Measurements from ENCODE around the gene NDUFAF5.

Gene NDUFAF5

DNA sequence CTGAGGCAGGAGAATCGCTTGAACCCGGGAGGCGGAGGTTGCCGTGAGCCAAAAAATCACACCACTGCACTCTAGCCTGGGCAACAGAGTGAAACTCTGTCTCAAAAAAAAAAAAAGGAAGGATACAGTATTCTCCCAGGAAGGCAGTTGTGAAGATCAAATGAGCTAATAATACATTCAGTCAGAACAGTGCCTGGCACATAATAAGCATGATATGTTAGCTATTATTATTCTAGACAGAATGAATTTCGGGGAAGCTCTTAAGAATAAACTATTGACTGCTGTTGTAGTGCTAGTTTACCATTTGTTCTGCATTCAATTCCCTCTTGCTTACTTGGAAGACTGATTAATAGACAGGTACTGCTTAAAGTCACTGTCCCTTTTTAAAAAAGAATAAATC is 40.6 kb downstream of the NDUFAF5 start:
- peaks cover 0 to under 1% of the 10 kb centered on the region in 2 donors for H3K4me1 ChIP-seq (ENCODE audit: control insufficient read depth in 1 of 2, insufficient read depth in 2 of 2, low read length in 2 of 2)
- H3K4me3 ChIP-seq (ENCODE audit: low read depth in 1 of 2, low read length in 2 of 2) = no peak overlapping the region
- no peaks in the 10 kb centered on the region for H3K9me3 ChIP-seq (ENCODE audit: control insufficient read depth in 1 of 2, low read length in 2 of 2)
- no peaks in the 10 kb centered on the region for H3K27me3 ChIP-seq (ENCODE audit: low read depth, low read length)
- H3K27ac ChIP-seq (ENCODE audit: low read length) = no peak overlapping the region
- H3K36me3 ChIP-seq (ENCODE audit: control insufficient read depth in 1 of 2, insufficient read depth in 2 of 2, low read length in 2 of 2) = no peaks in the 10 kb centered on the region

DNA sequence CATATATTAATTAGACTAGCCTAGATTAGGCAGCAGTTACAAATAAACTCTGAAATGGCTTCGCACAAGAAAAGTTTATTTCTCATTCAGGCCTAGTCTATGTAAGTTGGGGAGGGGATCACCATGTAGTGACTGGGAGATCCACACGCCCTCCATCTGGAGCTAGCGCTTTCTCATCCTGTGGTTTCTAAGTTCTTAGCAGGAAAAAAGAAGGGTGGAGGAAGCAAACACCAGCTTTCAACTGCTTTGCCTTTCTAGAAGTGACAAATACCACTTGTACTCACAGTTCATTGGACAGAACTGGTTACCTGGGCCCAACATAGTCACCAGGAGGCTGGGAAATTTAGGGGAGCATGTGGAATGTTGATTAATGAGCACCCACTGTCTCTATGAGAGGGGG is 46.6 kb downstream of the NDUFAF5 start:
- no peak overlapping the region for H3K4me3 ChIP-seq (ENCODE audit: low read depth in 1 of 2, low read length in 2 of 2)
- no peaks in the 10 kb centered on the region for H3K27me3 ChIP-seq (ENCODE audit: low read depth, low read length)
- no peak overlapping the region for H3K27ac ChIP-seq (ENCODE audit: low read length)
- no peaks in the 10 kb centered on the region for H3K36me3 ChIP-seq (ENCODE audit: control insufficient read depth in 1 of 2, insufficient read depth in 2 of 2, low read length in 2 of 2)
- H3K9me3 ChIP-seq (ENCODE audit: control insufficient read depth in 1 of 2, low read length in 2 of 2) = no peaks in the 10 kb centered on the region
- no peaks in the 10 kb centered on the region for H3K4me1 ChIP-seq (ENCODE audit: control insufficient read depth in 1 of 2, insufficient read depth in 2 of 2, low read length in 2 of 2)

DNA sequence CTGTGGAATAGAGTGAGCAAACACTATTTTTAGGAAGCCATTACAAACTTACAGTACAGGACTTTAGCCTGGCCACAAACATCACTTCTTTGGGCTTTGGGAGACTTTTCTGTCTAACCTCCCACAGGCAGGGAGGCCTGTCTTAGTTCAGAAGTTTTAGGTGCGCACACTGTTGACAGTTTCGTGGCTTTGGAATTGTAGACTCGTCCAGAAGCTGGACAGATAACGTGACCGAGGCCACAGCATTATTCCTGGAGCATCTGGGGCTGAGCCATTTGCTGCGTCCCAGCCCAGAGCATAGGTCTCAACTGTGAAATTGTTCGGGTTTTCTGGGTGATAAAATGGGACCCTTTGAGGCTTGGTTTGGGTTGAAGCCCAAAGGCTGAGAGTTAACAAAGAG is 53.8 kb downstream of the NDUFAF5 start:
- no peaks in the 10 kb centered on the region for H3K27me3 ChIP-seq (ENCODE audit: low read depth, low read length)
- H3K27ac ChIP-seq (ENCODE audit: low read length) = no peak overlapping the region
- H3K9me3 ChIP-seq (ENCODE audit: control insufficient read depth in 1 of 2, low read length in 2 of 2) = no peaks in the 10 kb centered on the region
- H3K36me3 ChIP-seq (ENCODE audit: control insufficient read depth in 1 of 2, insufficient read depth in 2 of 2, low read length in 2 of 2) = no peaks in the 10 kb centered on the region
- H3K4me1 ChIP-seq (ENCODE audit: control insufficient read depth in 1 of 2, insufficient read depth in 2 of 2, low read length in 2 of 2) = peaks cover 0 to 10% of the 10 kb centered on the region in 2 donors
- no peak overlapping the region for H3K4me3 ChIP-seq (ENCODE audit: low read depth in 1 of 2, low read length in 2 of 2)

DNA sequence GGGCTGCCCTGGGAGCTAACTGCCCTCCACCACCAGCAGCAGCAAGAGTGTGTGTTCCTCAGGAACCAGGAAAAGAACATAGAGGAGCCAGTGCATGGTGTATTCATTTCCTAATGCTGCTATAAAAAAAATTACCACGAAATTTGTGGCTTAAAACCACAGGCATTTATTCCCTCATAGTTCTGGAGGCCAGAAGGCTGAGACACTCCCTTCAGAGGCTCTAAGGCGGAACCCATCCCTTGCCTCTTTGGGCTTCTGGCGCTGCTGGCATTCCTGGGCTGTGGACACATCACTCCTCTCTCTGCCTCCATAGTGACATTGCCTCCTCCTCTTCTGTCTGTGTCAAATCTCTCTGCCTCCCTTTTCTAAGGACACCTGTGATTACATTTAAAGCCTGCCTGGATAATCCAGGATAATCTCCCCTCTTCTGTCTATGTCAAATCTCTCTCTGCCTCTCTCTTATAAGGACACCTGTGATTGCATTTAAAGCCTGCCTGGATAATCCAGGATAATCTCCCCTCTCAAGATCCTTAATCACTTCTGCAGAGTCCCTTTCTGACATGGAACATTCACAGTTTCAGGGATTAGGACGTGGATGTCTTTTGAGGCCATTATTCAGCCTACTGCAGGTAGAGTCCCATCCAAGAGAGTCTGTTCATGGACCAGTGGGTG is 54.7 kb downstream of the NDUFAF5 start:
- Histone ChIP-seq H3K9me3 (ENCODE audit: control insufficient read depth in 1 of 2, low read length in 2 of 2) (no peaks in the 10 kb centered on the region), H3K36me3 (ENCODE audit: control insufficient read depth in 1 of 2, insufficient read depth in 2 of 2, low read length in 2 of 2) (no peaks in the 10 kb centered on the region), H3K27me3 (ENCODE audit: low read depth, low read length) (no peaks in the 10 kb centered on the region), H3K4me1 (ENCODE audit: control insufficient read depth in 1 of 2, insufficient read depth in 2 of 2, low read length in 2 of 2) (peaks cover 0 to 17% of the 10 kb centered on the region in 2 donors), H3K27ac (ENCODE audit: low read length) (no peak overlapping the region), H3K4me3 (ENCODE audit: low read depth in 1 of 2, low read length in 2 of 2) (no peak overlapping the region)

DNA sequence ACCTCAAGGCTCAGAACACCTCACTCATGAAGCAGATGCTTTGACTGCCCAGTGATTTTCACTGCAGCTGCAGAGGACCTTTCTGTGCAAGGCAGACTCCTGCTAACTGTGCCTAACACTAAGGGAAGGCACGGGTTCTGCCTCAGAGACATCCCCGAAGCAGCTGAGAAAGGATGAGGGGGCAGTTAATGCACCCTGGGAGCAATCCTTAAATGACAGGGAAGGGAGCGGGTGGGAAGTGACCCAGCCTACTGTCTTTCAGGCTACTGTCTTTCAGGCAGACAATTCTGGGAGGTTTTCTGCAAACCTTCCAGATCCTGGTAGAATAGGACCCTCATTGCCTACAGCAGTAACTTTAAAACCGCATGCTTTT is 55.3 kb downstream of the NDUFAF5 start:
- H3K27ac ChIP-seq (ENCODE audit: low read length) = no peak overlapping the region
- H3K36me3 ChIP-seq (ENCODE audit: control insufficient read depth in 1 of 2, insufficient read depth in 2 of 2, low read length in 2 of 2) = no peaks in the 10 kb centered on the region
- H3K4me3 ChIP-seq (ENCODE audit: low read depth in 1 of 2, low read length in 2 of 2) = no peak overlapping the region

DNA sequence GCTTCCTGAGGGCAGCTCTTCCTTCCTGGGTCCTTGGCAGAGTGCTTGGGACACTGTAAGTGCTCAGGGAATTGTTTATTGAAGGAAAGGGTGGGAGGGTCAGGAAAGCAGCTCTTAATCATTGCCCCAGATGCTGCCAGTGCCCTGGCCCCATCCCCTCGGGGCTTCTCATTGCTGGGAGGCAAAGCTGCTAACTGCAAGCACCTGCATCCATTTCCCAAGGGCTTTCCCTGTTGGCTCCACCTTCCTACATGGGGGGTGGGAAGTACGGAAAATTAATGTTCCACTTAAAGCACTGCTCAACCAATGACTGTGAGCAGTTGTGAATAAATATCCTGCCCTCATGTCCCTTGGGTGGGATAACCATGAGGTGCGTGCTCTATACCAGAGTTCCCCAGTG is 56.4 kb downstream of the NDUFAF5 start:
- H3K9me3 ChIP-seq (ENCODE audit: control insufficient read depth in 1 of 2, low read length in 2 of 2) = no peaks in the 10 kb centered on the region

More for the DNA sequence above, 55.3 kb downstream of the NDUFAF5 start:
- Histone ChIP-seq H3K4me1 (ENCODE audit: control insufficient read depth in 1 of 2, insufficient read depth in 2 of 2, low read length in 2 of 2) (peaks cover 0 to 20% of the 10 kb centered on the region in 2 donors), H3K27me3 (ENCODE audit: low read depth, low read length) (no peaks in the 10 kb centered on the region), H3K9me3 (ENCODE audit: control insufficient read depth in 1 of 2, low read length in 2 of 2) (no peaks in the 10 kb centered on the region)

DNA sequence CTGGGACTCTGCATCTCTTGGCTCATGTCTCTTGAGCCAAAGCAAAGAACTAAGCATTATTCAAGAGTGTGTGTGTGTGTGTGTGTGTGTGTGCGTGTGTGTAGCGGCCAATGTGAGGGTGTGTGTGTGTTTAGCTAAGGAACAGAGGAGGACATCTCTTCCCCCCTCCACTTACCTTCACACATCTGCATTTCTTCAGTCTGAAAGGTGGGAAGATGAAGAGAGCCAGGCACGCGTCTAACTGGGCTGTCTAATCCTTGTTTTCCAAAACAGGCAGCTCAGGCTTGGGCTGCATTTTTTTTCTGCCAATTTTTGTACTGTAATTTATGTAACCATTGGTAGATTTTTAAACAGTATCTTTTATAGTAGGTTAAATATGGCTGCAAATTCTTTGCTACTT is 59.5 kb downstream of the NDUFAF5 start:
- Histone ChIP-seq H3K36me3 (ENCODE audit: control insufficient read depth in 1 of 2, insufficient read depth in 2 of 2, low read length in 2 of 2) (no peaks in the 10 kb centered on the region), H3K27ac (ENCODE audit: low read length) (no peak overlapping the region), H3K9me3 (ENCODE audit: control insufficient read depth in 1 of 2, low read length in 2 of 2) (no peaks in the 10 kb centered on the region), H3K4me1 (ENCODE audit: control insufficient read depth in 1 of 2, insufficient read depth in 2 of 2, low read length in 2 of 2) (peaks cover 0 to 10% of the 10 kb centered on the region in 2 donors), H3K27me3 (ENCODE audit: low read depth, low read length) (no peaks in the 10 kb centered on the region), H3K4me3 (ENCODE audit: low read depth in 1 of 2, low read length in 2 of 2) (no peak overlapping the region)

More for the DNA sequence above, 56.4 kb downstream of the NDUFAF5 start:
- peaks cover 0 to 20% of the 10 kb centered on the region in 2 donors for H3K4me1 ChIP-seq (ENCODE audit: control insufficient read depth in 1 of 2, insufficient read depth in 2 of 2, low read length in 2 of 2)
- H3K36me3 ChIP-seq (ENCODE audit: control insufficient read depth in 1 of 2, insufficient read depth in 2 of 2, low read length in 2 of 2) = no peaks in the 10 kb centered on the region
- H3K27me3 ChIP-seq (ENCODE audit: low read depth, low read length) = no peaks in the 10 kb centered on the region
- no peak overlapping the region for H3K27ac ChIP-seq (ENCODE audit: low read length)
- no peak overlapping the region for H3K4me3 ChIP-seq (ENCODE audit: low read depth in 1 of 2, low read length in 2 of 2)

DNA sequence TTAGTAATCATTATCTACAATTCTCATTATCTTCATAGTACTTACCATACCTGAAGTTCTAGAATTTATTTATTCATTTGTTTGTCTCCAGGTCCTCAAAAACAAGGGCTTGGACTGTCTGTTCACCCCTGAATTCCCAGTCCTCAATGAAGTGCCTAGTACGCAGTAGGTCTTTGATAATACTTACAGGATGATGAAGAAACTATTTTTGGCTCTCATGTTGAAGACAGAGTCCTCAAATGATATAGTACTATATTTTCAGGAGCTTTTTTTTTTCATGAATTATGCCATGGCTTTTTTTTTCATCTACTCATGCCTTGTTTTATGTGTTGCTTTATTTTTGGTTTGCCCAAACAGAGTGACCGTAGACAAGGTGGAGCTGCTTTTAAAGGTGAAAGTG is 66.5 kb downstream of the NDUFAF5 start:
- Histone ChIP-seq H3K4me3 (ENCODE audit: low read depth in 1 of 2, low read length in 2 of 2) (no peak overlapping the region), H3K27ac (ENCODE audit: low read length) (no peak overlapping the region), H3K4me1 (ENCODE audit: control insufficient read depth in 1 of 2, insufficient read depth in 2 of 2, low read length in 2 of 2) (peaks cover 0 to 10% of the 10 kb centered on the region in 2 donors), H3K27me3 (ENCODE audit: low read depth, low read length) (no peaks in the 10 kb centered on the region), H3K36me3 (ENCODE audit: control insufficient read depth in 1 of 2, insufficient read depth in 2 of 2, low read length in 2 of 2) (no peaks in the 10 kb centered on the region), H3K9me3 (ENCODE audit: control insufficient read depth in 1 of 2, low read length in 2 of 2) (no peaks in the 10 kb centered on the region)

DNA sequence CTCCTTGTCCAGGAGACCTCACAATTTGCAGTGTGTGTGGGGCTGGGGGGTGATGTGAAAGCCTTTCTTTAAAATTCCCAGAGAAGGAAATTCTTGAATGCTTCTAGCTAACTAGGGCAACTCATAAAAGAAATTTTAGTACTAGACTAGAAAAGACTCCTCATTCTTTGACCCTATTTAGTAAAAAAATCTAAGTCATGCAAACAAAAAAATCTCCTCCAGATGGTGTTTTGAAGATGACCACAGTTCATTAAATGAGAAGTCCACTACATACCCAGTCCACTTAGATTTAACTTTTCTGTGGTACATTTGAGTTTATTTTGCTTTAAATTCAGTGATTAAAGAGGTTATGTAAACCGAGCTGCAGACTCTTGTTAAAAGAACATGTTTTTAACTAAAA is 67.5 kb downstream of the NDUFAF5 start:
- no peak overlapping the region for H3K4me3 ChIP-seq (ENCODE audit: low read depth in 1 of 2, low read length in 2 of 2)
- no peaks in the 10 kb centered on the region for H3K36me3 ChIP-seq (ENCODE audit: control insufficient read depth in 1 of 2, insufficient read depth in 2 of 2, low read length in 2 of 2)
- H3K27me3 ChIP-seq (ENCODE audit: low read depth, low read length) = no peaks in the 10 kb centered on the region
- H3K9me3 ChIP-seq (ENCODE audit: control insufficient read depth in 1 of 2, low read length in 2 of 2) = no peaks in the 10 kb centered on the region
- peaks cover 0 to 10% of the 10 kb centered on the region in 2 donors for H3K4me1 ChIP-seq (ENCODE audit: control insufficient read depth in 1 of 2, insufficient read depth in 2 of 2, low read length in 2 of 2)
- no peak overlapping the region for H3K27ac ChIP-seq (ENCODE audit: low read length)

DNA sequence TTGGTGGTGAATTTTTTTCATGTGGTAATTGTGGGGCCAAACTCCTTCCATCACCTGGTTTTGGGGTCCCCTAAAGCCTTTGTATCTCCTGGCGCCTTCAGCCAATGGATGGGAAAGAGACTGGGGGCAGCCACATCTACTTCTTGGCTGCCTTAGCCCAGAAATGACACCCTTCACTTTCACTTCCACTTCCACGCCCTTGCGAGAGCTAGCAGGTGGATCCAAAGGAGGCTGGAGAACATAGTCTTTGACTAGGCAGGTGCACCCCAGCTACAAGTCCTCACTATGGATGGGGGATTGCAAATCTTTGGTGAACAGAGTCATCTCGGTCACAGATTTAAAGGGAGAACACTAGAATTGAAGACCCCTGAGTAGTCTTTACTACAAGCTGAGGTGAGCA is 70.8 kb downstream of the NDUFAF5 start:
- H3K36me3 ChIP-seq (ENCODE audit: control insufficient read depth in 1 of 2, insufficient read depth in 2 of 2, low read length in 2 of 2) = no peaks in the 10 kb centered on the region
- H3K27ac ChIP-seq (ENCODE audit: low read length) = no peak overlapping the region
- peaks cover 0 to 10% of the 10 kb centered on the region in 2 donors for H3K4me1 ChIP-seq (ENCODE audit: control insufficient read depth in 1 of 2, insufficient read depth in 2 of 2, low read length in 2 of 2)
- no peaks in the 10 kb centered on the region for H3K9me3 ChIP-seq (ENCODE audit: control insufficient read depth in 1 of 2, low read length in 2 of 2)
- H3K4me3 ChIP-seq (ENCODE audit: low read depth in 1 of 2, low read length in 2 of 2) = no peak overlapping the region
- H3K27me3 ChIP-seq (ENCODE audit: low read depth, low read length) = no peaks in the 10 kb centered on the region

DNA sequence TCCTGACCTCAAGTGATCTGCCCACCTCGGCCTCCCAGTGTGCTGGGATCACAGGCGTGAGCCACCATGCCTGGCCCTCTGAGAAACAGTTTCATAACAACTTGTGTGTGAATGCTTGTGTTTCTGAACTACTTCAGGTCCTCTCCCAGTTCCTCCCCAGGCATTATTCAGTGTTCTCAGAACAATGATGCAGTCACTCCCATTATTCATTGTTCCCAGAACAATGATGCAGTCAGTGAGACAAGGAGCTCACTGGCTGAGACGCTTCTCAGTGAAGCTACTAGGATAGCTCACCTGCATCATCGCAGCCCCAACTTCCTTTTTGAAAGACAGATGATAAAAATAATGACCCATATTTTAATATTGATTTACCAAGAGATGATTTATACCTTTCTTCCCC is 71.5 kb downstream of the NDUFAF5 start:
- Histone ChIP-seq H3K4me3 (ENCODE audit: low read depth in 1 of 2, low read length in 2 of 2) (no peak overlapping the region), H3K9me3 (ENCODE audit: control insufficient read depth in 1 of 2, low read length in 2 of 2) (no peaks in the 10 kb centered on the region), H3K27me3 (ENCODE audit: low read depth, low read length) (no peaks in the 10 kb centered on the region), H3K27ac (ENCODE audit: low read length) (no peak overlapping the region), H3K36me3 (ENCODE audit: control insufficient read depth in 1 of 2, insufficient read depth in 2 of 2, low read length in 2 of 2) (no peaks in the 10 kb centered on the region), H3K4me1 (ENCODE audit: control insufficient read depth in 1 of 2, insufficient read depth in 2 of 2, low read length in 2 of 2) (peaks cover 0 to 10% of the 10 kb centered on the region in 2 donors)

DNA sequence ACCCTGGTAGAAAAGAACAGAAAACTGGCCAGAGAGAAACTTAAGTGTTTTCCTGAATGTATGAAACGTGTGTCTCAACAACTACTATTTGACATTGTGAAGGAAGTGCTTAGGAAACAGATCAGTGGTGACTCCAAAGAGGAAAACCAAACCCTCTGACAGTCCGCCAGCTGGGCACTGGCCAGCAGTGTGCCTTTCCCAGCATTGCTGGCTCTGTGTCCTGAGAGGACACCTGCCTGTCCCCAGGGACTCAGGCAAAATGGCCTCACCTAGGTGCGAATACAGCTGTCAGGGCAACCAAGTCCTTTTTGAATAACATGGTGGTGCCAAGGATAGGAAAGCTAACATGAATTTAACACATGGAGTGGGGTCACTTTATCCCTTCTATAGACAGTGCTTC is 72.5 kb downstream of the NDUFAF5 start:
- Histone ChIP-seq H3K9me3 (ENCODE audit: control insufficient read depth in 1 of 2, low read length in 2 of 2) (no peaks in the 10 kb centered on the region), H3K27me3 (ENCODE audit: low read depth, low read length) (no peaks in the 10 kb centered on the region), H3K4me3 (ENCODE audit: low read depth in 1 of 2, low read length in 2 of 2) (no peak overlapping the region), H3K27ac (ENCODE audit: low read length) (no peak overlapping the region), H3K4me1 (ENCODE audit: control insufficient read depth in 1 of 2, insufficient read depth in 2 of 2, low read length in 2 of 2) (peaks cover 0 to 2% of the 10 kb centered on the region in 2 donors), H3K36me3 (ENCODE audit: control insufficient read depth in 1 of 2, insufficient read depth in 2 of 2, low read length in 2 of 2) (no peaks in the 10 kb centered on the region)

Data from muscle layer of duodenum (tissue), 2 donors.